H54 (cell line): ENCODE measurements around the gene NLRX1.
"Not testable (repeated sequence)": the region's sequence is repeated elsewhere in the genome, so short reads cannot be mapped to it uniquely, and the experiment has no call there.

Source experiments
- DNase-seq: peaks from one replicate; pipeline ENCODE4 v3.0.0; 2011; ENCODE audit warnings: low spot score, mixed read lengths; ENCODE audit not compliant: insufficient read length
- FAIRE-seq: peaks from 3 replicates; lab custom pipeline; 2011; peaks lifted over from hg19 to GRCh38; lab: Jason Lieb, UNC
- POLR2A ChIP-seq: IDR thresholded peaks from 2 replicates; pipeline ENCODE4 v1.6.1; 2011; ENCODE audit warnings: low read depth, mild to moderate bottlenecking, low read length

The NLRX1 gene

GRCh38 chr11:119149018-119149785 is 19.3 kb upstream of the NLRX1 start, which contains the start of gene ABCG4:
ABCG4 (plus strand) TSS chr11:119149052; CDS start chr11:119149966, 914 bp downstream.
- DNase-seq = no peak
- no peak for FAIRE-seq

GRCh38 chr11:119149786-119150275 is 18.7 kb upstream of the NLRX1 start:
- DNase-seq (no peak), FAIRE-seq (no peak)
- TF ChIP-seq POLR2A = no peak

More at GRCh38 chr11:119149018-119149785, 19.3 kb upstream of the NLRX1 start, which contains the start of gene ABCG4:
- TF ChIP-seq POLR2A = no peak

- DNase-seq (no peak), FAIRE-seq (no peak)
- no peak for TF ChIP-seq POLR2A
Measured at GRCh38 chr11:119152043-119152442, 16.5 kb upstream of the NLRX1 start.

GRCh38 chr11:119152604-119153003 is 15.9 kb upstream of the NLRX1 start:
- FAIRE-seq (no peak), DNase-seq (no peak)
- no peak for TF ChIP-seq POLR2A

GRCh38 chr11:119153049-119153818 is 15.3 kb upstream of the NLRX1 start:
- TF ChIP-seq POLR2A = no peak
- FAIRE-seq = no peak
- DNase-seq = no peak

GRCh38 chr11:119154178-119154577 is 14.3 kb upstream of the NLRX1 start:
- DNase-seq (no peak), FAIRE-seq (no peak)
- no peak for TF ChIP-seq POLR2A

- TF ChIP-seq POLR2A = no peak
- DNase-seq = no peak
- FAIRE-seq = no peak
Measured at GRCh38 chr11:119155733-119156492, 12.6 kb upstream of the NLRX1 start.

- DNase-seq = no peak
- TF ChIP-seq POLR2A = no peak
- no peak for FAIRE-seq
Measured at GRCh38 chr11:119156496-119156895, 12.0 kb upstream of the NLRX1 start.

GRCh38 chr11:119157063-119157462 is 11.5 kb upstream of the NLRX1 start:
- no peak for TF ChIP-seq POLR2A
- DNase-seq = no peak
- no peak for FAIRE-seq

- DNase-seq (no peak), FAIRE-seq (no peak)
- no peak for TF ChIP-seq POLR2A
Measured at GRCh38 chr11:119158467-119158866, 10.1 kb upstream of the NLRX1 start.

- FAIRE-seq (no peak), DNase-seq (no peak)
- TF ChIP-seq POLR2A = no peak
Measured at GRCh38 chr11:119160151-119160550, 8.4 kb upstream of the NLRX1 start.

- FAIRE-seq (no peak), DNase-seq (no peak)
- no peak for TF ChIP-seq POLR2A
Measured at GRCh38 chr11:119161871-119162270, 6.7 kb upstream of the NLRX1 start.

GRCh38 chr11:119166368-119167076 is 2.0 kb upstream of the NLRX1 start:
- FAIRE-seq (no peak), DNase-seq (peak; percentile 80)
- TF ChIP-seq POLR2A = no peak

- not testable (repeated sequence) for FAIRE-seq, DNase-seq
Measured at GRCh38 chr11:119167077-119167458, 1.5 kb upstream of the NLRX1 start.
